ENCODE results near the gene HIP1R. TPM values are rescaled to one million over a fixed set of nuclear protein-coding genes. Genes with fewer than 3 reads are reported as not detected.

The HIP1R gene
- total and polyA plus RNA-seq, 2 of the 8 experiments (the other 6 are each of a cell fraction or from before 2014, with no cell fraction given): 11.2 to 14.5 TPM

DNA sequence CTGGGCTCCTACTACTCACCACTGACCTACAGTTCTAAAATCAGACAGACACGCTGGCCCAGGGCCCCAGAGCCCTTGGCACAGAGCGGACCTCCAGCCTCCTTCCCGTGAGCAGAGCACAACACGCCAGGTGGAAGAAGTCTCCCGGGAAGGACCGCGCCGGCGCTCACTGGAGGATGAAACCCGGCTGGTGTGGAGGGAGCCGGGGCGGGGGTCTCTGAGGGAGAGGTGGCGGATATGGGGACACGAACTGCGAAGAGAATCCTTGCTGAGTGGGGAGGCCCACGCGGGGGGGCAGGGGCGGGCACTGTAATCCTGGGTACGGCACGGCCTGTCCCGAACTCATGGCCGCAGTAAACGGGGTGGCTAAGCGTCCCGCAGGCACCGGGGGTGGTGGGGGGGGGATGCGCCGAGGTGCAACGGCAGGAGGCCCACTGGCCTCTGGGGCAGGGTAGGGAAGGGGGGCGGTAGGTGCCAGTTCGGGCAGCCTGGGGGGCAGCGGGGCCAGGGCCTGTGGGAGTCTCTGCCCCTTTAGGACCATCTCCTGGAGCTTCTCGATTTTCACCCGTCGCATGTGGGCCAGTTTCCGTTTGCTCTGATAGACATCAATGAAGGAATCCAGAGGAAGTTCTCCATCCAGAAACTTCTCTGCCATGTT is 31.8 kb downstream of the HIP1R start:
- FAIRE-seq: no peak
- CTCF ChIA-PET (ENCODE audit: partially characterized antibody): interaction anchor here (0.6 to 20.1 kb wide), 23 partner anchors 9 to 211 kb away, joined by 3 to 473 read pairs (median 3); partner anchors contain the start of genes OGFOD2 and VPS37B
- no peak overlapping the region for H2BK120ac ChIP-seq (replicated peaks; ENCODE audit: low read depth, low read length)
- H4K5ac ChIP-seq (ENCODE audit: insufficient read length, low read depth, low read length): no peak overlapping the region
- no peak overlapping the region for H3K23ac ChIP-seq (ENCODE audit: insufficient read length)
- no peaks in the 10 kb centered on the region for H3K23me2 ChIP-seq (ENCODE audit: low read depth, low read length)
- no peak for DNase-seq (ENCODE audit: low read depth in 1 of 2, low spot score in 2 of 2)
- no peak overlapping the region for H3K9ac ChIP-seq (replicated peaks in 1 of 4; ENCODE audit: extremely low read depth in 1 of 4, low read depth in 3 of 4, low read length in 3 of 4)
- no peak overlapping the region for H3K14ac ChIP-seq (ENCODE audit: insufficient read length)
- H3K9me3 ChIP-seq (ENCODE audit: insufficient read depth in 2 of 2, low read depth in 1 of 2, low read length in 1 of 2): no peaks in the 10 kb centered on the region
- H4K8ac ChIP-seq (ENCODE audit: extremely low read depth, insufficient read depth, low read length): no peak overlapping the region
- no peak overlapping the region for H2BK5ac ChIP-seq (ENCODE audit: low read depth, low read length)
- H3K27me3 ChIP-seq (replicated peaks in 1 of 4; ENCODE audit: control insufficient read depth in 3 of 4, extremely low read depth in 1 of 4, insufficient read depth in 3 of 4, low read length in 3 of 4): peaks cover 29 to 49% (median 44%) of the 10 kb centered on the region in 4 experiments
- H3K56ac ChIP-seq (replicated peaks; ENCODE audit: insufficient read length, low read depth, low read length): no peak overlapping the region
- no peak overlapping the region for H2BK15ac ChIP-seq (ENCODE audit: low read length)
- no peak overlapping the region for H2AFZ ChIP-seq (ENCODE audit: low read length)
- no peak overlapping the region for H4K91ac ChIP-seq (replicated peaks; ENCODE audit: insufficient read length, low read length)
- peaks cover 0 to 24% (median 8%) of the 10 kb centered on the region in 4 experiments; a peak in 4 of 8 replicates for H3K36me3 ChIP-seq (ENCODE audit: control insufficient read depth in 2 of 4, insufficient read depth in 4 of 4, low read length in 3 of 4)
- H2BK12ac ChIP-seq (ENCODE audit: low read depth, low read length): no peak overlapping the region
- peaks cover 4% of the 10 kb centered on the region for H3K79me1 ChIP-seq (ENCODE audit: low read depth, low read length)
- no peak overlapping the region for H3K27ac ChIP-seq (ENCODE audit: low read depth, low read length)
- no peak overlapping the region for H3K4ac ChIP-seq (replicated peaks; ENCODE audit: insufficient read length, low read depth, low read length)
- H4K20me1 ChIP-seq (replicated peaks in 1 of 2; ENCODE audit: control insufficient read depth in 1 of 2, insufficient read depth in 2 of 2, low read length in 2 of 2): peaks cover 43 to 54% of the 10 kb centered on the region in 2 experiments
- no peak overlapping the region for H3K4me3 ChIP-seq (ENCODE audit: extremely low read depth in 1 of 4, insufficient read depth in 2 of 4, low read depth in 3 of 4, low read length in 4 of 4)
- H3K4me1 ChIP-seq (replicated peaks in 1 of 4; ENCODE audit: control insufficient read depth in 3 of 4, insufficient read depth in 4 of 4, low read length in 3 of 4): peaks cover 0 to 6% (median 4%) of the 10 kb centered on the region in 4 experiments; a peak in 6 of 7 replicates
- no peak overlapping the region for H2BK20ac ChIP-seq (ENCODE audit: low read length)
- POLR2A ChIA-PET (ENCODE audit: partially characterized antibody): interaction anchor here (0.8 to 1.4 kb wide), 3 partner anchors 11 to 109 kb away, joined by 3 to 4 read pairs (median 3); no protein-coding TSS in a partner anchor
- no peak overlapping the region for H2AK5ac ChIP-seq (ENCODE audit: low read depth, low read length)
- 90% methylated on average over 16 of the region's 36 CpGs; no CpG with 5 or more reads in 1 of the 2 experiments for whole genome bisulfite sequencing, 2 experiments (ENCODE audit: extremely low coverage in 1 of 2, insufficient coverage in 1 of 2, insufficient read length in 1 of 2, insufficient replicate concordance in 2 of 2, low coverage in 1 of 2, low lambda C conversion rate in 2 of 2, missing lambda C conversion rate in 1 of 2)
- H3K79me2 ChIP-seq (ENCODE audit: control insufficient read depth in 1 of 2, insufficient read depth in 2 of 2, low read length in 2 of 2): no peaks in the 10 kb centered on the region
- no peak overlapping the region for H3K18ac ChIP-seq (ENCODE audit: extremely low read depth, low read length)
- H3K4me2 ChIP-seq (ENCODE audit: insufficient read depth in 1 of 2, low read depth in 2 of 2, low read length in 2 of 2): no peak overlapping the region
- TF ChIP-seq TBP (IDR thresholded peaks at IDR 0.05; ENCODE audit: low read depth, low read length): no peak
- no peak for TF ChIP-seq RFX5 (IDR thresholded peaks at IDR 0.05; ENCODE audit: borderline replicate concordance, low read depth, low read length)
- no peak for TF ChIP-seq ZNF274 (IDR thresholded peaks at IDR 0.05; ENCODE audit: borderline replicate concordance, extremely low read depth, low read length)
- TF ChIP-seq, protein P1, sequence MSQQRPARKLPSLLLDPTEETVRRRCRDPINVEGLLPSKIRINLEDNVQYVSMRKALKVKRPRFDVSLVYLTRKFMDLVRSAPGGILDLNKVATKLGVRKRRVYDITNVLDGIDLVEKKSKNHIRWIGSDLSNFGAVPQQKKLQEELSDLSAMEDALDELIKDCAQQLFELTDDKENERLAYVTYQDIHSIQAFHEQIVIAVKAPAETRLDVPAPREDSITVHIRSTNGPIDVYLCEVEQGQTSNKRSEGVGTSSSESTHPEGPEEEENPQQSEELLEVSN (IDR thresholded peaks at IDR 0.05): no peak
- no peak for TF ChIP-seq GABPA (IDR thresholded peaks at IDR 0.05; ENCODE audit: borderline replicate concordance, insufficient read depth, low read length)
- no peak for TF ChIP-seq SAP30 (IDR thresholded peaks at IDR 0.05; ENCODE audit: insufficient read depth, insufficient replicate concordance, low read length)
- no peak for TF ChIP-seq PHF8 (conservative IDR thresholded peaks at IDR 0.05; ENCODE audit: low read depth, low read length)
- TF ChIP-seq, protein P2, sequence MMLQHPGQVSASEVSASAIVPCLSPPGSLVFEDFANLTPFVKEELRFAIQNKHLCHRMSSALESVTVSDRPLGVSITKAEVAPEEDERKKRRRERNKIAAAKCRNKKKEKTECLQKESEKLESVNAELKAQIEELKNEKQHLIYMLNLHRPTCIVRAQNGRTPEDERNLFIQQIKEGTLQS (IDR thresholded peaks at IDR 0.05; ENCODE audit: insufficient read depth, low read depth, low read length): no peak
- TF ChIP-seq SIRT6 (IDR thresholded peaks at IDR 0.05; ENCODE audit: low read length): no peak
- TF ChIP-seq TAF7 (optimal IDR thresholded peaks at IDR 0.05; ENCODE audit: borderline replicate concordance, low read depth, low read length): no peak
